BLaER1 (cell line): ENCODE results near the gene SERPINA3.
"Not testable (repeated sequence)": the region's sequence is repeated elsewhere in the genome, so short reads cannot be mapped to it uniquely, and the experiment has no call there.

Experiments used
- H3K27ac ChIP-seq: shearing (Covaris generic); formaldehyde crosslinking; 2 replicates; pipeline ENCODE4 v1.8.1; 2022
- H3K27me3 ChIP-seq: shearing (Covaris generic); formaldehyde crosslinking; 2 replicates; pipeline ENCODE4 v1.8.1; 2022
- H3K36me3 ChIP-seq: shearing (Covaris generic); formaldehyde crosslinking; 2 replicates; pipeline ENCODE4 v1.8.1; 2022
- H3K4me1 ChIP-seq: shearing (Covaris generic); formaldehyde crosslinking; 2 replicates; pipeline ENCODE4 v1.8.1; 2022
- H3K4me2 ChIP-seq: shearing (Covaris generic); formaldehyde crosslinking; 2 replicates; pipeline ENCODE4 v1.8.1; 2022
- H3K4me3 ChIP-seq: shearing (Covaris generic); formaldehyde crosslinking; 2 replicates; pipeline ENCODE4 v1.8.1; 2022
- H3K9ac ChIP-seq: shearing (Covaris generic); formaldehyde crosslinking; 2 replicates; pipeline ENCODE4 v1.8.1; 2022
- H3K9me3 ChIP-seq: shearing (Covaris generic); formaldehyde crosslinking; 2 replicates; pipeline ENCODE4 v1.8.1; 2022
- H4K20me1 ChIP-seq: shearing (Covaris generic); formaldehyde crosslinking; 2 replicates; pipeline ENCODE4 v1.8.1; 2022
- Cebpa-rat ChIP-seq: shearing (Covaris generic); IDR thresholded peaks from 2 replicates; pipeline ENCODE4 v1.8.1; 2022

The SERPINA3 gene

DNA sequence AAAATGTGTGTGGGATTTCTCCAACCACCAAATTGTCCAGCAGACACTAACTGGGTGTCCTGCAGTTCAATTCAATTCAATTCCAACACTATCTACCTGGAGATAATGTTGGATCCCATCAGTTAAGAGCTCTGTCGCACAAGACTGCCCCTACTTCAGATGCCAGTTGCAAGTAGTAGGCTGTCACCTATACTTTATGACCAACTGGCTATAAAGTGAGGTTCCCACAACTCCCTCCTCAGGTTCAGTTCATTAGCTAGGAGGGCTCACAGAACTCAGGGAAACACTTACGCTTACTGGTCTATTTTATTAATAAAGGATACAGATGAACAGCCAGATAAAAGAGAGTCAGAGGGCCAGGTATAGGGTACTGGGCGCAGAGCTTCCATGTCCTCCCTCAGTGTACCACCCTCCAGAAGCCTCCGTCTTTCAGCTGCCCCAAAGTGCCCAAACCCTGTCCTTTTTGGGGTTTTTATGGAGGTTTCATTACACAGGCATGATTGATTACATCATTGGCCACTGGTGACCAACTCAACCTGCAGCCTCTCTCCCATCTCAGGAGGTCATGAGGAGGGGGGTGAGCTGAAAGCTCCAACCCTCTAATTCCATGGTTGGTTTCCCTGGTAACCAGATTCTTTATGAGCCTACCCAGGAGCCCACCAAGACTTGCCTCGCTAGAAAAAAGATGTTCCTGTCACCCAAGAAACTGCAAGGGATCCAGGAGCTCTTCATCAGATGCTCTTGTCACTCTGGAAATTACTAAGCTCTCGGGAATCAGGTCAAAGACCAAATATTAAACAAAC lies 38.5 kb upstream of the SERPINA3 start:
- H4K20me1 ChIP-seq, result no peaks in the 10 kb centered on the region
- no peak overlapping the region for H3K4me3 ChIP-seq
- no peaks in the 10 kb centered on the region for H3K4me1 ChIP-seq
- H3K9me3 ChIP-seq, result no peaks in the 10 kb centered on the region
- no peaks in the 10 kb centered on the region for H3K27me3 ChIP-seq
- no peak overlapping the region for H3K4me2 ChIP-seq
- no peaks in the 10 kb centered on the region for H3K36me3 ChIP-seq
- H3K9ac ChIP-seq, result no peak overlapping the region
- TF ChIP-seq Cebpa-rat, result no peak
- no peak overlapping the region for H3K27ac ChIP-seq

GRCh38 chr14:94574336-94574735 lies 37.9 kb upstream of the SERPINA3 start:
- no peaks in the 10 kb centered on the region for H3K27me3 ChIP-seq
- H3K36me3 ChIP-seq, result no peaks in the 10 kb centered on the region
- no peak overlapping the region for H3K27ac ChIP-seq
- H3K9ac ChIP-seq, result no peak overlapping the region
- no peak for TF ChIP-seq Cebpa-rat
- H3K9me3 ChIP-seq, result no peaks in the 10 kb centered on the region
- H3K4me1 ChIP-seq, result no peaks in the 10 kb centered on the region
- H4K20me1 ChIP-seq, result no peaks in the 10 kb centered on the region
- H3K4me3 ChIP-seq, result no peak overlapping the region
- H3K4me2 ChIP-seq, result no peak overlapping the region

DNA sequence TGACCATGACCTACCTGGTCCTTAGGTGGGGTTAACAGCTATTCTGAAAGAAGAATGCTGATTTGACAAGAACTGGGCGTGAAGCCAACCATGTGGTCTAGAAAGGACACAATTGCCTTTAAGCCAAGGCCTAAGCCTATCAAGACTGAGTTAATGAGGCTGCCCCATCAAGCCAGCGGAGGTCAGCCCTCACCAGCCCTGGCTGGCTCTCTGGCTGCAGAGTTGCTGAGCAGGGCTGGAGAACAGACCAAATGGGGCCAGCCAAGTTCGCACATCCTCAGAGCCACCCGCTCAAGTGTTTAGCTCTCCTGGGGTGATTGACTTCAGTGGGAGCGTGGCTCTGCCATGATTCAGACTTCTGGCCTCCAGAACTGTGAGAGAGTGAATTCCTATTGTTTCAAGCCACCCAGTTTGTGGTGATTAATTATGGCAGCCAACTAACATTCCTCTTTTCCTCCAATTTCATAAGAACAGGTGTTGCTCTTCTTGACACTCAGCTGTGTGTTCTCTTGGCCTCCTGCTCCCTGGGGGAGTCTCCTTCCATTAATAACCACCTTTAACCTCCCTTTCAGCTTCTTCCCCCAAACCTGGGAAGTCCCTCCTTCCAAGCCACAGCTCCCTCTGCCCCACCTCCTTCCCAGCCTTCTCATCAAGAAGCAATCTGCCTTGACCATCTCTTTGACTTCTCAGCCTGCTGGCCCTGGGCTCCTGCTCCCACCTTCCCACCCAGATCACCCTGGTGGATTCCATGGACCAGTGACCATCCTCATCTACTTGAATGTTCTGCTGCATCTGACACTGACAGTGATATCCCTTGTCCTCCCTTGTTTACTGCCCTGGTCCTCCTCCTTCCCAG lies 36.2 kb upstream of the SERPINA3 start:
- H3K36me3 ChIP-seq, result no peaks in the 10 kb centered on the region
- H3K4me1 ChIP-seq, result no peaks in the 10 kb centered on the region
- H3K9ac ChIP-seq, result no peak overlapping the region
- no peak for TF ChIP-seq Cebpa-rat
- no peak overlapping the region for H3K4me2 ChIP-seq
- H3K4me3 ChIP-seq, result no peak overlapping the region
- no peaks in the 10 kb centered on the region for H3K27me3 ChIP-seq
- H3K27ac ChIP-seq, result no peak overlapping the region
- no peaks in the 10 kb centered on the region for H3K9me3 ChIP-seq
- H4K20me1 ChIP-seq, result no peaks in the 10 kb centered on the region

DNA sequence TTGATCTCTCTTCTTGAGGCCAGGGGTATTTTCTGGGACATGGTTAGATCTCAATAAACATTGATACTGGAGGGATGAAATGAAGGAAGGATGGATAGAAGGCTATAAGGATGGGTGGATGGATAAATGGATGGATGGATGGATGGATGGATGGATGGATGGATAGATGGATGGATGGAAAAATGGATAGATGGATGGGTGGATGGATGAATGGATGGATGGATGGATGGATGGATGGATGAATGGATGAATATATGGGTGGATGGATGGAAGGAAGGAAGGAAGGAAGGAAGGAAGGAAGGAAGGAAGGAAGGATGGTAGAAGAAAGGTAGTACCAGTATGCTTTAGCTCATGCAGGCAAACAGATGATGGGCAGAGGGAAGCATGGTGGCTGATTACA lies 34.7 kb upstream of the SERPINA3 start:
- not testable (repeated sequence) for H3K4me3 ChIP-seq, H3K4me1 ChIP-seq, H3K4me2 ChIP-seq, H3K36me3 ChIP-seq, H3K9ac ChIP-seq, H3K9me3 ChIP-seq, H4K20me1 ChIP-seq, H3K27ac ChIP-seq, H3K27me3 ChIP-seq

DNA sequence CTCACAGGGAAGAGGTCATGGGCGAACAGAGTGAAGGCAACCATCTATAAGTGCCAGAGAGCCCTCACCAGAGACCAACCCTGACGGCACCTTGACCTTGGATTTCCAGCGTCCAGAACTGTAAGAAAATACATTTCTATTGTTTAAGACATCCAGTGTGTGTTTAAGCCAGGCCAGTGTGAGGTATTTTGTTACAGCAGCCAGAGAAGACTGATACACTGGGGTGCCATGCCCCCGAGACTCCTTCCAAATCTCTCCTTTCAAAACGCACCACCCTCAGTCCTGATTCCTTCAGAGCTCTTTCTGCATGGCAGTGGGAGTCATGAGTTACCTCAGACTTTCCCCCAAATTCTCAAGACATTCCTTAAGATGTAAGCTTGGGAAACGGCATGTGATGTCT lies 33.5 kb upstream of the SERPINA3 start:
- no peak overlapping the region for H3K27ac ChIP-seq
- no peak overlapping the region for H3K4me2 ChIP-seq
- H3K9ac ChIP-seq, result no peak overlapping the region
- no peaks in the 10 kb centered on the region for H4K20me1 ChIP-seq
- no peaks in the 10 kb centered on the region for H3K4me1 ChIP-seq
- no peak for TF ChIP-seq Cebpa-rat
- no peaks in the 10 kb centered on the region for H3K27me3 ChIP-seq
- no peaks in the 10 kb centered on the region for H3K36me3 ChIP-seq
- no peak overlapping the region for H3K4me3 ChIP-seq
- H3K9me3 ChIP-seq, result no peaks in the 10 kb centered on the region

DNA sequence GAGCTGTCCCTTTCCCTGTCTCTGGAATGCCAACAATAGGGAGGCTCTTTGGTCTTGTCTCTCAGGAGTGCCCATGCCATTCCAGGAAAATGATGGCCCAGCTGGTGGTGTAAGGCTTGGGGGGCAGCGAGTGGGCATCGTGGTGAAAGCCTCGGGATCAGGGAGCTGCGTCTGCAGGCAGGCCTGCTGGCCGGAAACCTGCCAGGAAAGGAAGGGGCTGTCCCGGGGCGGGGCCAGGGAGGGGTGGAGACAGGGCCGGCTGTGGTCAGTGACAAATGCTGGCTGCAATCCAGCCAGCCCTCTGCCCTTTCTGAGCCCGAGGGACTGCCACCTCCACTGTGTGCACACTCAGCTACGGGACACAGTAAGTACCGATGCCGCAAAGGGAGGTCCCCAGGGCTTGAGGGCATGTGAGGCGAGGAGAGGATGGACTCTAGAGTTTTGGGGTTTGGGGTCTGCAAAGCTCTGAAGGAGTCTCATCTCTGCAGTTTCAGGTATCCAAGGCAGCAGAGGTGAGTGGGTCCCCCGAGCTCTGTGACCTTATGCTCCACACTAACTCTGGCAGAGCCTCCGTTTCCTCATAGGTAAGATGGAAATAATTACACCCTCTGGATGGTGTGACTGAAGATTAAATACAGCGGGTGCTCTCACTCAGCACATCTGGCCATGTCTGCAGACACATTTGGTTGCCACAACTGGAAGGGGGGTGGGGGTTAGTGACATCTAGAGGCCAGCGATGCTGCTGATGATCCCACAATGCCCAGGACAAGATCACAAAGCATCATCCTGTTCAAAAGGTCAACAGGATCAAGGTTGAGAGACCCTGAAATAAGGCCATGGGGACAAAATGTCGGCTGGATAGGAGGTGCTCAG lies 30.8 kb upstream of the SERPINA3 start, which contains the start of gene SERPINA5:
Gene SERPINA5, plus strand, starts transcription at position 300 of the 873 bp plus-strand sequence. CDS start 5,937 bp downstream, outside the sequence.
- Histone ChIP-seq H3K4me3 (no peak within 1 kb of the TSS), H3K36me3 (no peaks in the 10 kb centered on the region), H3K27ac (no peak within 1 kb of the TSS), H3K27me3 (no peaks in the 10 kb centered on the region), H4K20me1 (no peaks in the 10 kb centered on the region), H3K4me2 (no peak within 1 kb of the TSS), H3K9ac (no peak within 1 kb of the TSS), H3K4me1 (no peaks in the 10 kb centered on the region), H3K9me3 (no peaks in the 10 kb centered on the region)
- TF ChIP-seq Cebpa-rat, result no peak

DNA sequence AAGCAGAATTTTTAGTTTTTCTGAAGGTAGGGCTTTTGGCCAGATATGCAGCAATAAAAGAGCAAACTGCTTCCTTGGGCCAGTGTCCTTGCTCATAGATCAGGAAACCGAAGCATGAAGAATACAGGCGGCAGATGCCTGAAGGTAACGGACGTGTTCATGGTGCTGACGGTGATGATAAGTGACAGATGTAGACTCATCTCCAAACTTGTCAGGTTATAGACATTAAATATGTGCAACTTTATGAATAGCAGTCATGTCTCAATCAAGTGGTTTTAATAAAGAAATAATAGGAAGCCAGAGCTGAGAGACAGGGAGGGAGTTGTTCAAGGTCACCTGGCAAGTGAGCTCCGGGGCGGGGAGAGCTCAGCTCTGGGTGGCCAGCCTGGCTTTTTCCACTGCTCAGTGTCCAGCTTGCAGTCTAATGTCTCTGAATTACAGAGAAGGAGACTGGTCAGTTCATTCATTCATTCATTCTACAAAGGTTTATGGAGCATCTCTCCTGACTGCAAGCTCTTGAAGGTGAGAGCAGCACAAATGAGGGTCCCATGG lies 29.9 kb upstream of the SERPINA3 start:
- Histone ChIP-seq H3K36me3 (no peaks in the 10 kb centered on the region), H3K27ac (no peak overlapping the region), H3K9me3 (no peaks in the 10 kb centered on the region), H3K4me3 (no peak overlapping the region), H3K4me1 (no peaks in the 10 kb centered on the region), H3K4me2 (no peak overlapping the region), H4K20me1 (no peaks in the 10 kb centered on the region), H3K27me3 (no peaks in the 10 kb centered on the region), H3K9ac (no peak overlapping the region)
- no peak for TF ChIP-seq Cebpa-rat

DNA sequence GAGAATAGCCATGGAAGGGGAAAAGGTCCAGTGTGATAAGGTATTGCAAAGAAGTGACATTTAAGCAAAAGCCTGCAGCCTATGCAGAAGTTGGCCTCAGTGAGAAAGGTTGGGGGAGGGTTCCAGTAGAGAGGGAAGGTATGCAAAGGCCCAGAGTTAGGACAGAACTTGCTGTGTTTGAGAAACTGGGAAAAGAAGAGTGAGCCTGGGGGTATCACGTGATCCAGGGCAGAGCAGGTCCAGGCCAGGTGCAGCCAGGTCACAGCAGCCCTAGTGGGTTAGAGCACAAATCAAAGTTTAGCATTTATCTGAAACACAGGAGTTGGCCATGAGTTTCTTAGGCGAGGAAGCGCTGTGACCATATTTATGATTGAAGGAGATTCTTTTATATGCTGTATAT lies 29.3 kb upstream of the SERPINA3 start:
- no peaks in the 10 kb centered on the region for H3K4me1 ChIP-seq
- no peaks in the 10 kb centered on the region for H3K27me3 ChIP-seq
- no peak overlapping the region for H3K4me3 ChIP-seq
- TF ChIP-seq Cebpa-rat, result no peak
- no peak overlapping the region for H3K9ac ChIP-seq
- H3K27ac ChIP-seq, result no peak overlapping the region
- H3K9me3 ChIP-seq, result no peaks in the 10 kb centered on the region
- no peaks in the 10 kb centered on the region for H4K20me1 ChIP-seq
- no peaks in the 10 kb centered on the region for H3K36me3 ChIP-seq
- no peak overlapping the region for H3K4me2 ChIP-seq

DNA sequence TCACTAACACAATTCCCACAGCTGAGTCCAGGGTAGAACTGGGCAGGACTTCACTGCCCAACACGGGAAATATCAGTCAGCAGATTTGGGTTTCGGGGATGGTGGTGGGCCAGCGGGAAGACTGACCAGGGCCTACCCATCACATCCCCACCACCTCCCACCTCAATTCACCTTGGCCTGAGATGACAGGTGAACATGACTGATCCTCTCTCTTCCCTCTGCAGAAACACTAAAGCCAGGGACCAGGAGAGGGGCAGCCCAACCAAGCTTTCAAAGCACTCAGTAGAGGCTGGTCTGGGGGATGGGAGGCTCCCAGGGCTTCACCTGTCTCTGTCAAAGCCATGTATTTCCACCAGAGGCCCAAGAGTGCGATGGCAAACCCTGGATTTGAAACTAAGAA lies 28.6 kb upstream of the SERPINA3 start:
- H3K27ac ChIP-seq, result no peak overlapping the region
- H3K4me1 ChIP-seq, result no peaks in the 10 kb centered on the region
- H3K4me3 ChIP-seq, result no peak overlapping the region
- no peak overlapping the region for H3K9ac ChIP-seq
- H3K4me2 ChIP-seq, result no peak overlapping the region
- TF ChIP-seq Cebpa-rat, result no peak
- H3K36me3 ChIP-seq, result no peaks in the 10 kb centered on the region
- H4K20me1 ChIP-seq, result no peaks in the 10 kb centered on the region
- no peaks in the 10 kb centered on the region for H3K9me3 ChIP-seq
- H3K27me3 ChIP-seq, result no peaks in the 10 kb centered on the region
